MM.1S (cell line): ENCODE measurements around the gene PMM2.

ENCODE experiments used
- DNase-seq: peaks from one replicate; pipeline ENCODE4 v3.0.0-alpha.2; 2015
- H2AFZ ChIP-seq: fragments of 300-600 bp; sonication (generic); 2 replicates; pipeline ENCODE4 v1.6.0; 2016; ENCODE audit warnings: antibody characterized with exemption, low read length
- H3F3A ChIP-seq: fragments of 300-600 bp; sonication (generic); 2 replicates; pipeline ENCODE4 v1.6.1; 2016; ENCODE audit warnings: mild to moderate bottlenecking, antibody characterized with exemption, low read length, moderate library complexity, mixed read lengths; ENCODE audit not compliant: insufficient read depth
- H3K27ac ChIP-seq: fragments of 300-600 bp; sonication (generic); 2 replicates; pipeline ENCODE4 v1.5.1; 2016; ENCODE audit warnings: mild to moderate bottlenecking, low read length
- H3K27me3 ChIP-seq: fragments of 300-600 bp; sonication (generic); replicated peaks from 2 replicates; pipeline ENCODE4 v1.6.0; 2016; ENCODE audit warnings: low read length; ENCODE audit not compliant: insufficient read depth
- H3K36me3 ChIP-seq: fragments of 300-600 bp; sonication (generic); replicated peaks from 2 replicates; pipeline ENCODE4 v1.6.1; 2016; ENCODE audit warnings: mild to moderate bottlenecking, low read length, mixed read lengths; ENCODE audit not compliant: insufficient read depth
- H3K4me1 ChIP-seq: fragments of 300-600 bp; sonication (generic); 2 replicates; pipeline ENCODE4 v1.6.1; 2016; ENCODE audit warnings: low read length, mixed read lengths
- H3K4me2 ChIP-seq: fragments of 300-600 bp; sonication (generic); 2 replicates; pipeline ENCODE4 v1.6.0; 2016; ENCODE audit warnings: low read depth, low read length
- H3K4me3 ChIP-seq: fragments of 300-600 bp; sonication (generic); 2 replicates; pipeline ENCODE4 v1.5.1; 2016; ENCODE audit warnings: low read length, mixed read lengths
- H3K79me2 ChIP-seq: fragments of 300-600 bp; sonication (generic); 2 replicates; pipeline ENCODE4 v1.6.1; 2016; ENCODE audit warnings: mixed run types, low read length, mixed read lengths
- H3K9ac ChIP-seq: fragments of 300-600 bp; sonication (generic); 2 replicates; pipeline ENCODE4 v1.6.1; 2016; ENCODE audit warnings: low read length, mixed read lengths
- H3K9me2 ChIP-seq: fragments of 300-600 bp; sonication (generic); replicated peaks from 2 replicates; pipeline ENCODE4 v1.6.1; 2016; ENCODE audit warnings: mild to moderate bottlenecking, low read length, mixed read lengths; ENCODE audit not compliant: insufficient read depth
- H3K9me3 ChIP-seq: fragments of 300-600 bp; sonication (generic); replicated peaks from 2 replicates; pipeline ENCODE4 v1.6.1; 2016; ENCODE audit warnings: mild to moderate bottlenecking, low read length, mixed read lengths; ENCODE audit not compliant: insufficient read depth
- H4K20me1 ChIP-seq: fragments of 300-600 bp; sonication (generic); 2 replicates; pipeline ENCODE4 v1.6.1; 2016; ENCODE audit warnings: mild to moderate bottlenecking, low read length, moderate library complexity, mixed read lengths; ENCODE audit not compliant: insufficient read depth
- EZH2 ChIP-seq: fragments of 300-600 bp; sonication (generic); optimal IDR thresholded peaks from 2 replicates; pipeline ENCODE3; 2017; ENCODE audit warnings: low read depth, mild to moderate bottlenecking, antibody characterized with exemption, low read length, mixed read lengths
- EZH2phosphoT487 ChIP-seq: fragments of 300-600 bp; sonication (generic); IDR thresholded peaks from 2 replicates; pipeline ENCODE4 v1.6.1; 2018; ENCODE audit warnings: antibody characterized with exemption, low read length
- TF ChIP-seq, protein P1 (sequence below): fragments of 300-600 bp; sonication (generic); IDR thresholded peaks from 2 replicates; pipeline ENCODE4 v1.5.1; 2016; ENCODE audit warnings: antibody characterized with exemption, low read length, mixed read lengths

The PMM2 gene

DNA sequence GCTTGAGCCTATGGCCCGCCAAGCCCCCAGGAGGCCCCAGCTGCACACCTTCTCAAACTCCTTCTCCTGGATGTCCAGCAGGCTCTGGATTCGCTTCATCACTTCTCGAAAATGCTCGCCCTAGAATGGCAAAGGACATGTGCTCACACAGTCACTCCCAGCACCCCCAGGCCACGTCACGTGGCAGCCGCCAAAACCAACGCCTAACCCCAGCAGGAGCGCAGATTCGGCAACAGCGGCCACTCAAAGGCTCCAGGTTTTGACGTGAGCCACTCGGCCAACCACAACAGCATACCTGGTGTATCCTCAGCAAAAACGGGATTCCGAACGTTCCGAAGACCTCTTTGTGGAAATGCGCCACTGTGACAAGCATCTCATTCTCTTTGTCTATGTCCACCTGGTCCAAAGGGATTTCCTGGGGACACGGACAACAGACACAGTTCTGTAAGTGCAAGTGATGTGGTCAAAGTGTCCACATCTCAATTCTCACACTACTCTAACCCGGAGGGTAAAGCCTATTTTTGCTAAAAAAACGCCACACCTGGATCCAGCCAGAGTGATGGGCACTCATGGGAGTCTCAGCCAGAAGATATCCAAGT, 97.2 kb downstream of the PMM2 start:
- H3K27me3 ChIP-seq = no peaks in the 10 kb centered on the region
- H2AFZ ChIP-seq = no peak overlapping the region
- TF ChIP-seq, protein P1, sequence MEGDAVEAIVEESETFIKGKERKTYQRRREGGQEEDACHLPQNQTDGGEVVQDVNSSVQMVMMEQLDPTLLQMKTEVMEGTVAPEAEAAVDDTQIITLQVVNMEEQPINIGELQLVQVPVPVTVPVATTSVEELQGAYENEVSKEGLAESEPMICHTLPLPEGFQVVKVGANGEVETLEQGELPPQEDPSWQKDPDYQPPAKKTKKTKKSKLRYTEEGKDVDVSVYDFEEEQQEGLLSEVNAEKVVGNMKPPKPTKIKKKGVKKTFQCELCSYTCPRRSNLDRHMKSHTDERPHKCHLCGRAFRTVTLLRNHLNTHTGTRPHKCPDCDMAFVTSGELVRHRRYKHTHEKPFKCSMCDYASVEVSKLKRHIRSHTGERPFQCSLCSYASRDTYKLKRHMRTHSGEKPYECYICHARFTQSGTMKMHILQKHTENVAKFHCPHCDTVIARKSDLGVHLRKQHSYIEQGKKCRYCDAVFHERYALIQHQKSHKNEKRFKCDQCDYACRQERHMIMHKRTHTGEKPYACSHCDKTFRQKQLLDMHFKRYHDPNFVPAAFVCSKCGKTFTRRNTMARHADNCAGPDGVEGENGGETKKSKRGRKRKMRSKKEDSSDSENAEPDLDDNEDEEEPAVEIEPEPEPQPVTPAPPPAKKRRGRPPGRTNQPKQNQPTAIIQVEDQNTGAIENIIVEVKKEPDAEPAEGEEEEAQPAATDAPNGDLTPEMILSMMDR = no peak
- TF ChIP-seq EZH2phosphoT487 = no peak
- no peak for TF ChIP-seq EZH2
- H3K36me3 ChIP-seq = peaks cover 38% of the 10 kb centered on the region
- H3K9ac ChIP-seq = no peak overlapping the region
- H4K20me1 ChIP-seq = peaks cover 7% of the 10 kb centered on the region; the same call in 1 of the 2 replicates
- H3K27ac ChIP-seq = no peak overlapping the region
- no peak overlapping the region for H3K4me2 ChIP-seq
- H3F3A ChIP-seq = peaks cover 10% of the 10 kb centered on the region
- no peak for DNase-seq
- no peaks in the 10 kb centered on the region for H3K9me3 ChIP-seq
- no peak overlapping the region for H3K4me3 ChIP-seq
- peaks cover 8% of the 10 kb centered on the region for H3K4me1 ChIP-seq
- H3K79me2 ChIP-seq = peaks cover 33% of the 10 kb centered on the region
- H3K9me2 ChIP-seq = no peaks in the 10 kb centered on the region

DNA sequence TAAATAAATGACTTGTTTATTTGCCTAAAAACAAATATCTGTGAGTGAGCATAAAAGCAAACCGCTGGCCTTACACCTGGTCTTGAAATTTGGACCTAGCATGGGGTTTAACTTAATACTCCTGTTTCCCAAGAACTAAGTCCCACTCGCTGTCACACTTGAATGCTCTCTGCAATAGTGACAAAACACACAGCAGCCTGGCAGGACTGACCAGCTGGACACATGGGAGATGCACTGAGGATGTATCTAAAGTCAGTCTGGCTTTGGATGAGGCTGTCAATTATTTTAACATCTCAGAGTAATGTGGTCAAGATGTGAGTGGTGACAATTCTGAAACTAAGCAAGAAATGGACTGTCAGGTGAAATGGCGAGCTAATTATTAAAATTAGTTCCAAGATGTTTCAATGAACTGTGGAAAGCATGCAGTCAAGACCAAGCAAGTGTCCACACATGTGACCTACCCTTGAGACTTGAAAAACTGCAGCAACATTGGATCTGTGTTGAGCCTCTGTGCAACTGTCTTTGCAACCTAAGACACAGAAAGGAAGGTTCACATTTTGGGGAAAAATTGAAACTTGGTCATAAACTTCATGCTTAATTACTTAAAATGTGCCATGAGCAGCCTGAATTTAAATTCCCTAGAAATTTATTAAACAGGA, 101.2 kb downstream of the PMM2 start:
- H3K27me3 ChIP-seq = no peaks in the 10 kb centered on the region
- no peak overlapping the region for H3K9ac ChIP-seq
- peaks cover 19% of the 10 kb centered on the region for H3K4me1 ChIP-seq
- no peak for DNase-seq
- H3K4me2 ChIP-seq = no peak overlapping the region
- H3K4me3 ChIP-seq = no peak overlapping the region
- H3K9me2 ChIP-seq = no peaks in the 10 kb centered on the region
- H3K79me2 ChIP-seq = peaks cover 48% of the 10 kb centered on the region
- peaks cover 21% of the 10 kb centered on the region for H3F3A ChIP-seq
- peaks cover 7% of the 10 kb centered on the region; the same call in 1 of the 2 replicates for H4K20me1 ChIP-seq
- no peak overlapping the region for H2AFZ ChIP-seq
- H3K9me3 ChIP-seq = no peaks in the 10 kb centered on the region
- peaks cover 49% of the 10 kb centered on the region for H3K36me3 ChIP-seq
- TF ChIP-seq EZH2phosphoT487 = no peak
- TF ChIP-seq, protein P1 = no peak
- TF ChIP-seq EZH2 = no peak
- H3K27ac ChIP-seq = peak overlapping the region; percentile 43; the same call in 1 of the 2 replicates
